Measurements from ENCODE around the gene TMEM81. TPM values are rescaled to one million over a fixed set of nuclear protein-coding genes. Genes with fewer than 3 reads are reported as not detected.

TMEM81 gene
- total RNA-seq, 2 donors from 2014 or later = 1.8 to 4.0 TPM

DNA sequence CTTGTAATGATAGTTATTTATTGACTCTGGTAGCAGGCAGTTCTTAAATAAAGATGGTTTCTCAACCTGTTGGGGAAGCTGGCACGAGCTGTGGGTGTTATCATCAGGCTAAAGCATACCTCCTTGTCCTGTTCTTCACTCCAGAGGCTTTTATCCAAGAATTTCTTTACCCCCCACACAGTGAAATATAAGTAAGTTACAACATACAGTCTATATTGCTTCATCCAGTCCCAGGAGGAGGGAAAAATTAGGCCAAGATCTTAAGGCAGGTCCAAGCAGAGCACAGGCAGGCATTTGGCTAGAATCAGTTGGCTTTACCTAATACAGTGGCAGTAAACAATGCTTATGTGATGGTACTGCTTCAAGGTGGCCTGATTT, 6.3 kb downstream of the TMEM81 start:
- intact Hi-C loops (cut with DNase I) = no loop called here
- no peak for DNase-seq
- ATAC-seq = peak; percentile 44 to 58

DNA sequence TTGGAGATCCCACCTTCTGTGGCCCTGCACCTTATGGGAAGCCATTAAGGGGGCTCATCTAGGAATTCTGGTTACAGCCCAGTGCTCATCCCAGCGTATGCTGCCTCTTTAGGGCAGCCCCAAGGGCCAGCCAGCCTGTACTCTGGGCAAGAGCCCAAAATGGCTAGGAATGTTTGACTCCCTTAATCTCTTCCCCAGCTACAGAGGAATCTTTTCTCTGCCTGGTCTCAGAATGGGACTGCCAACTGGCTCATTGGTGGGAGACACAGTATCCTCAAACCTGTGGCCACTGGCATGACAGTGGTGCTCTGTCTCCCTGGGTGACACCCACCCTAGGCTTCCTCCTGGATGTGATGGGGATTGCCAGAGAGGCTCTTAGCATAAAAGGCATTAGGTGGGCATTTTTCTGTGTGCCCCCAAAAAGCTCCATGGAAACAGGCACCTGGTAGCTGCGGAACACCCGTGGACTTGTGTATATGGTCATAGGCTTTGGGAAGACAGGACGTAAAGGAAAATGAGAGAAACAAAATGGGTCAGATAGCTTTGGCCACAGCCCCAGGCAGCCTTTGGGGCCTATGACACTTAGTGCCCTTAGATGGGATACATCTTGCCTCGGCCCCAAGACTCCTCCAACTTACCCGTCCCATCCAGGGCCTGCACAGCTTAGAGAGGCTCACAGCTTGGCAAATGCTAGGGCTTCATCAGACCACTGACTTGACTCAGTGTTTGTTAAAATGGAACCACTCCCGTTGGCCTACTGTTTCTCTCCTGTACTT, 6.9 kb downstream of the TMEM81 start:
- intact Hi-C loops (cut with DNase I) = no loop called here
- ATAC-seq (peak; percentile 66 to 88), DNase-seq (no peak)

GRCh38 chr1:205076245-205076761, 8.0 kb downstream of the TMEM81 start:
- DNase-seq (no peak), ATAC-seq (no peak)
- intact Hi-C loops (cut with DNase I) = no loop called here

GRCh38 chr1:205075642-205076155, 8.6 kb downstream of the TMEM81 start:
- intact Hi-C loops (cut with DNase I) = no loop called here
- DNase-seq = no peak
- no peak for ATAC-seq

- intact Hi-C loops (cut with DNase I) = no loop called here
- ATAC-seq = no peak
- DNase-seq = no peak
These were observed 9.7 kb downstream of the TMEM81 start for GRCh38 chr1:205074513-205074912.

- intact Hi-C loops (cut with DNase I) = no loop called here
- ATAC-seq = no peak
- DNase-seq = no peak
These were observed 10.2 kb downstream of the TMEM81 start for GRCh38 chr1:205074084-205074483.

DNA sequence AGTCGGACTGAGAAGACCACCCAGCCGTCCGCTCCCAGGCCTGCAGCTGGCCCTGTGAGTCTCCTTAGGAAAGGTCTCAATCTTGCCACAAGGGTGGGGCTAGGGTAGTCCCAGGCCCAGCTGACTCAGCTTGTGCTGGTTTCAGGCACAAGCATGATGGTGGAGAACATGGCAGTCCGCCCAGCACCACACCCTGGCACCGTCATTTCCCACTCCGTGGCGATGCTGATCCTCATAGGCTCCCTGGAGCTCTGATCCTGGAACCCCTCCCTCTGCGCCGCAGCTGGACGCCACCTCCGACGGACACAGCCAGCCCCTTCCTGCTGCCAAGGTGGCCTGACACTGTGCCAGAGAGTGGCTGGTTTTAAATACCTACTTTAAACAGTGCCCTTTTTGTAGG, 10.7 kb downstream of the TMEM81 start:
- intact Hi-C loops (cut with DNase I) = no loop called here

GRCh38 chr1:205072881-205073280, 11.4 kb downstream of the TMEM81 start:
- ATAC-seq (no peak), DNase-seq (no peak)
- intact Hi-C loops (cut with DNase I) = no loop called here

More for the DNA sequence above, 10.7 kb downstream of the TMEM81 start:
- no peak for ATAC-seq
- DNase-seq = no peak

GRCh38 chr1:205072286-205072685, 12.0 kb downstream of the TMEM81 start:
- DNase-seq (no peak), ATAC-seq (no peak)
- intact Hi-C loops (cut with DNase I) = no loop called here

DNA sequence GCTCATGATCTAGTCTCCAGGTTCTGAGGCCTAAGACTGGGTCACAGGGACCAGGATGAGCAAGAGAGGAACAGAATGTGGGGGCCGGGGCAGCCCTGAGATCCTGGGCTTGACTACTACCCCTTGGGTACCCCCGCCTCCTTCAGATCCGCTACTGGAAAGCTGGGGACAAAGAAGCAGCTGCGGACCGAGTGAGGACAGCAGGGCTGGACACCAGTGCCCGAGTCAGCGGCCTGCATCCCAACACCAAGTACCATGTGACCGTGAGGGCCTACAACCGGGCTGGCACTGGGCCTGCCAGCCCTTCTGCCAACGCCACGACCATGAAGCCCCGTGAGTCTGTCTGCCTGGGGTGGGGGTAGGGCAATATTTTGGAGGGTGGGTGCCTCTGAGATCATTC, 12.5 kb downstream of the TMEM81 start:
- ATAC-seq (no peak), DNase-seq (no peak)
- intact Hi-C loops (cut with DNase I) = no loop called here

DNA sequence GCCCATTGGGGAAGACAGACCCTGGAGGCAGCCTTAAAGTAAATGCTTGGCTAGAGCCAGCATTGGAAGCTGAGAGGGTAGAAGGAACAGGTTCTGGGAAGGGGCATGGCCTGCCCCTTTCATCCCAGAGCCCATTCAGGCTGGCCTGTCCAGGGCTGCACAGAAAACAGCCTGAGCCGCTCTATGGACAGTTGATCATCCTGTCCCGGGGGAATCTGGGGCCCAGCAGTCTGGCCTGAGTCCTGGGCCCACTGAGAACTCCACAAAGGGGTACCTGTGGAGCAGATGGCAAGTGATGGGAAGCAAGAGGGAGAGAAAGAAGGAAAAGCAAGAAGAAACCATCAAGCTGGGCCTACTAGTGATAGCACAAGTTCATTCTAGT, 13.2 kb downstream of the TMEM81 start:
- ATAC-seq = no peak
- intact Hi-C loops (cut with DNase I) = no loop called here
- DNase-seq = no peak

DNA sequence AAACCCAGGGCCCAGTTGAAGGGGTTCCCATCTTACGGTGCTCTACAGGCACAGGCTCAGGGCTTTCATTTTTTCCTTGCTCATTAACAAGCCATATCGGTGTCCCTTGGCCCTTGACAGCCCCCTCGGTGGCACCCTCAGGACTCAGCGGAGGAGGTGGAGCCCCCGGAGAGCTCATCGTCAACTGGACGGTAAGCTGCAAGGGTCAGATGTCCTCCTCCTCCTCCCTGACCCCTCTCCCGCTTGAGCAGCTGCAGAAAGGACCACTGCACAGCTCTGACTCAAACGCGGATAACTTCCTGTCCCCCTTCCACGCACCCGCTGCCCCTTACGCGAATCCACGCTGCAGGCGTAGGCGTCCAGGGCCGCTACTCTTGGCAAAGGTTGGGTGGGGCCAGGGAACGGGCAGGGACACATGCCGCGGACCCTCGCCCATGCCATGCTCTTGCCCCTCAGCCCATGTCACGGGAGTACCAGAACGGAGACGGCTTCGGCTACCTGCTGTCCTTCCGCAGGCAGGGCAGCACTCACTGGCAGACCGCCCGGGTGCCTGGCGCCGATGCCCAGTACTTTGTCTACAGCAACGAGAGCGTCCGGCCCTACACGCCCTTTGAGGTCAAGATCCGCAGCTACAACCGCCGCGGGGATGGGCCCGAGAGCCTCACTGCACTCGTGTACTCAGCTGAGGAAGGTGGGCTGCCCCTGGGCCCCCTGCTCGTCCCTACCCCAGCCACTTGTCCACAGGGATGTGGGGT, 14.7 kb downstream of the TMEM81 start:
- DNase-seq (peak; percentile 42), ATAC-seq (peak in 1 of 2 donors; percentile 20)
- intact Hi-C loops (cut with DNase I) = no loop called here

DNA sequence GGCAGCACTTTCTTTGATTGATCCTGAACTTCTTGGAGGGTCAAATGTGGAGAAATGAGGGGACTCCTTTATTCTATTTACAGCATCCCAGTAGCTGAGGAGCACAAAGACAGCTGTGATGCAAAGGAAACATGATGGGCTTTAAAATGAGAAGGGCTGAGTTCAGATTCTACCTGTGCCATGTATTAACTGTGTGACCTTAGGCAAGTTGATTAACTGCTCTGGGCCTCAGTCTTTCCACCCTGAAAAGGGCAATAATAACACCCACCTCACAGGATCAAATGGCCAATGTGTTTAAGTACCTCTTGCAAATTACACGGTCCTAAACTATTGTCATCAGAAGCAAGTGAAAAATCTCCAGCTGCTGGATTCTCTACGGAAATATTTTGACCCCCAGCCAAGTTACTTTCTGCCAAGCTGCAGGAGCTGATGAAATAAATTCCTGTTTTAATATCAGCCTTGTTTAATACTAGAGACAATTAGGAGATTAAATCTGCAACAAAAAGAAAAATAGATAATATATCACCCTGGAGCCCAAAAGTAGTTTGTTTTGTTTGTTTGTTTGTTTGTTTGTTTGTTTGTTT, 15.7 kb downstream of the TMEM81 start:
- ATAC-seq (peak in 1 of 2 donors; percentile 46), DNase-seq (no peak)
- intact Hi-C loops (cut with DNase I) = no loop called here

DNA sequence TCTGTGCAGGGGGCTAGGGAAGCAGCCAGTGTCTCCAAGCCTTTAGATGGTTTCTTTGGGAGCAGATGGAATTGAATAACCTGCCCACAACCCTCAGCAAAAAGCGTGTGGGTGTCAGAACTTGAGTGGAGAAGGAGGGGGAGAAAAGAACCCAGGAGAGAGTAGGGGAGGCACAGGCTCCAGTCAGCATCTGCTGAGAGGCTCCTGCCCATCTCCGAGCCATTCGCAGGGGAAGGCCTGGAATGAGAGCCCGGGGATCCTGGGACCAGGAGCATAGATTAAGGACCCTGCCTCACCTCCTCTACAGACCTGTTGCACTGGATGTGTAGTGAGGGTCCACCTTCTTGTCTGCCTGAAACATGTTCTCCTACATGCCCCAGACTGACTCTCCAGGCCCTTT, 16.3 kb downstream of the TMEM81 start:
- intact Hi-C loops (cut with DNase I) = no loop called here
- no peak for ATAC-seq
- no peak for DNase-seq

DNA sequence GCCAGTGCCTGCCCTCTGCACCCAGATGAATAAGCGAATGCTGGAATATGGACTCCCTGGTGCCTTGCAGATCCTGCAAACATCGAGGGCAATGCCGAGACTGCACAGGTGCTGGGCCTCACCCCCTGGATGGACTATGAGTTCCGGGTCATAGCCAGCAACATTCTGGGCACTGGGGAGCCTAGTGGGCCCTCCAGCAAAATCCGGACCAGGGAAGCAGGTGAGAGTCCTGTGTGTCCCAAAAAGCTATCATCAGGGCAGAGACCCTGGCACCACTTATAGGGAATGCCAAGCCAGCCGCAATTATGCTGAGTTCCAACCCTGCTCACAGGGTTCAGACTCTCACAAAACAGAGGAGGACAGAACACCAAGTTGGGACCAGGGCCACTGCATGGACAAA, 17.2 kb downstream of the TMEM81 start:
- DNase-seq = no peak
- no peak for ATAC-seq
- intact Hi-C loops (cut with DNase I) = no loop called here

- intact Hi-C loops (cut with DNase I) = no loop called here
- DNase-seq (no peak), ATAC-seq (no peak)
These were observed 18.0 kb downstream of the TMEM81 start for GRCh38 chr1:205066141-205066818.

DNA sequence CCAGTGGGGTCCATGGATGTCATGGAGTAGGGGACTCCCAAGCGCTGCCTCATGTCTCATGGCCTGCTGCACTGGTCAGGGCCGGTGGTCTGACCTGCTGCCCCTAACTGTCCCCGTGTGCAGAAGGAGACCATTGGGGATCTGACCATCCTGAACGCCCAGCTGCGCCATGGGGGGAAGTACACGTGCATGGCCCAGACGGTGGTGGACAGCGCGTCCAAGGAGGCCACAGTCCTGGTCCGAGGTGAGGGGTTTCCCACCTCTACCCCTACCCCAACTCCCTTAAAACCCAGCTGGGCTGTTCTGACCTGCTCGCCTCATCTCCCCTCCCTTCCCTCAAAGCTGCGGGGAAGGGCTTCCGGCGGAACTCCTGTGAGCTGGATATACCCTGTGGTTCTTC, 18.6 kb downstream of the TMEM81 start:
- intact Hi-C loops (cut with DNase I) = no loop called here
- no peak for ATAC-seq
- DNase-seq = no peak

GRCh38 chr1:205064741-205065316, 19.4 kb downstream of the TMEM81 start:
- DNase-seq = no peak
- intact Hi-C loops (cut with DNase I) = no loop called here
- ATAC-seq = no peak

DNA sequence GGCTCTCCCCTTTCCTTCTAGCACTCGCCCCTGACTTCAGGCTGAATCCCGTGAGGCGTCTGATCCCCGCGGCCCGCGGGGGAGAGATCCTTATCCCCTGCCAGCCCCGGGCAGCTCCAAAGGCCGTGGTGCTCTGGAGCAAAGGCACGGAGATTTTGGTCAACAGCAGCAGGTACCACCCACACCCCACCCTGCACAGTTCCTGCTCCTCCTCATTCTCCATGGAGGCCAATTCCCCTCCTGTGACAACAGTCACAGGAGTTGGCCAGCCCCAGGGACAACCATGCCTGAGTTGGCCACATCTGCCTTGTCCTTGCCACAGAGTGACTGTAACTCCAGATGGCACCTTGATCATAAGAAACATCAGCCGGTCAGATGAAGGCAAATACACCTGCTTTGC, 20.0 kb downstream of the TMEM81 start:
- intact Hi-C loops (cut with DNase I) = no loop called here
- no peak for DNase-seq
- ATAC-seq = no peak

All from left cardiac atrium (tissue), 4 donors.